Measurements from ENCODE around the gene GJA9.

DNA sequence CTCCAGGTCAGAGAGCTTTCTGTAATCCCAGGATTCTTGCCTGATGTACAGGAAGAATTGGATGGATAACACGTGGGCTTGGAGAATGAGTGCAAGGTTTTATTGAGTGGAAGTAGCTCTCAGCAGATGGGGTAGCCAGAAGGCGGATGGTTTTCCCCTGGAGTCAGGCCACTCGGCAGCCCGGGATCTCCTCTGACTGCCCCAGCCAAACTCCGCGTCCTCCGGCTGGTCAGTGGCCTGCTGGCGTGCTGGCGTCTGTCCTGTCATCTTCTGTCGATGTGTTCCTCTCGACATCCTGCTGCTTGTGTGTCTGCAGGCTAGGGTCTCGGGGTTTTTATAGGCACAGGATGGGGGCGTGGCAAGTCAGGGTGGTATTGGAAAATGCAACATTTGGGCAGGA, 27.4 kb upstream of the GJA9 start:
- TF ChIP-seq, protein P1, sequence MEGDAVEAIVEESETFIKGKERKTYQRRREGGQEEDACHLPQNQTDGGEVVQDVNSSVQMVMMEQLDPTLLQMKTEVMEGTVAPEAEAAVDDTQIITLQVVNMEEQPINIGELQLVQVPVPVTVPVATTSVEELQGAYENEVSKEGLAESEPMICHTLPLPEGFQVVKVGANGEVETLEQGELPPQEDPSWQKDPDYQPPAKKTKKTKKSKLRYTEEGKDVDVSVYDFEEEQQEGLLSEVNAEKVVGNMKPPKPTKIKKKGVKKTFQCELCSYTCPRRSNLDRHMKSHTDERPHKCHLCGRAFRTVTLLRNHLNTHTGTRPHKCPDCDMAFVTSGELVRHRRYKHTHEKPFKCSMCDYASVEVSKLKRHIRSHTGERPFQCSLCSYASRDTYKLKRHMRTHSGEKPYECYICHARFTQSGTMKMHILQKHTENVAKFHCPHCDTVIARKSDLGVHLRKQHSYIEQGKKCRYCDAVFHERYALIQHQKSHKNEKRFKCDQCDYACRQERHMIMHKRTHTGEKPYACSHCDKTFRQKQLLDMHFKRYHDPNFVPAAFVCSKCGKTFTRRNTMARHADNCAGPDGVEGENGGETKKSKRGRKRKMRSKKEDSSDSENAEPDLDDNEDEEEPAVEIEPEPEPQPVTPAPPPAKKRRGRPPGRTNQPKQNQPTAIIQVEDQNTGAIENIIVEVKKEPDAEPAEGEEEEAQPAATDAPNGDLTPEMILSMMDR (IDR thresholded peaks at IDR 0.05) = no peak
- TF ChIP-seq POLR2AphosphoS5 (IDR thresholded peaks at IDR 0.05) (no peak), POLR2A (IDR thresholded peaks at IDR 0.05) (no peak), EP300 (IDR thresholded peaks at IDR 0.05; ENCODE audit: low read depth) (no peak)

Data from transverse colon (tissue), 4 donors.